ENCODE results near the gene ZNF425. TPM values are rescaled to one million over a fixed set of nuclear protein-coding genes. Genes with fewer than 3 reads are reported as not detected.

ZNF425 gene
- total and polyA plus RNA-seq, 9 of the 15 experiments (the other 6 are each of a cell fraction or from before 2014, with no cell fraction given), result 0.03 to 0.89 (median 0.54) TPM

GRCh38 chr7:149147072-149147751 lies 21.1 kb upstream of the ZNF425 start, which contains the start of gene ZNF398 (continued):
- TF ChIP-seq KAT2B (IDR thresholded peaks at IDR 0.05; ENCODE audit: low read depth, low read length) (peak; percentile 80), HCFC1 (IDR thresholded peaks at IDR 0.05; ENCODE audit: low read depth, low read length) (peak; percentile 74), YBX1 (IDR thresholded peaks at IDR 0.05) (no peak), ZNF584 (CRISPR knock-in tag; IDR thresholded peaks at IDR 0.05; ENCODE audit: low read depth) (no peak), KLF10 (CRISPR knock-in tag; IDR thresholded peaks at IDR 0.05) (no peak), SRSF3 (IDR thresholded peaks at IDR 0.05; ENCODE audit: insufficient read depth, low read length) (0 out of 2 replicates have a peak, but pooled peaks have one; percentile 26), MAFG (tag; conservative IDR thresholded peaks at IDR 0.05) (no peak), ZNF311 (CRISPR knock-in tag; IDR thresholded peaks at IDR 0.05) (no peak), ZNF140 (CRISPR knock-in tag; IDR thresholded peaks at IDR 0.05) (no peak), ZNF445 (CRISPR knock-in tag; IDR thresholded peaks at IDR 0.05; ENCODE audit: low read depth) (no peak), RFX7 (CRISPR knock-in tag; IDR thresholded peaks at IDR 0.05) (no peak), U2AF2 (optimal IDR thresholded peaks at IDR 0.05; ENCODE audit: low read depth, low read length) (no peak), CBFB (CRISPR knock-in tag; IDR thresholded peaks at IDR 0.05) (no peak), GABPB1 (CRISPR knock-in tag; IDR thresholded peaks at IDR 0.05) (peak; percentile 76), SNIP1 (IDR thresholded peaks at IDR 0.05; ENCODE audit: low read depth) (no peak), PML (IDR thresholded peaks at IDR 0.05; ENCODE audit: low read length) (peak; percentile 51), WHSC1 (IDR thresholded peaks at IDR 0.05; ENCODE audit: low read length) (no peak), CGGBP1 (CRISPR knock-in tag; IDR thresholded peaks at IDR 0.05) (no peak), RCOR1 (IDR thresholded peaks at IDR 0.05; ENCODE audit: borderline replicate concordance in 1 of 2, low read depth in 2 of 2, low read length in 2 of 2) (peak in 1 of 2 experiments; percentile 72; a peak in 1 of 4 replicates), SMARCA5 (IDR thresholded peaks at IDR 0.05) (0 out of 2 replicates have a peak, but pooled peaks have one; percentile 18), PTBP1 (IDR thresholded peaks at IDR 0.05; ENCODE audit: low read depth, low read length) (no peak)
- TF ChIP-seq, protein P1, sequence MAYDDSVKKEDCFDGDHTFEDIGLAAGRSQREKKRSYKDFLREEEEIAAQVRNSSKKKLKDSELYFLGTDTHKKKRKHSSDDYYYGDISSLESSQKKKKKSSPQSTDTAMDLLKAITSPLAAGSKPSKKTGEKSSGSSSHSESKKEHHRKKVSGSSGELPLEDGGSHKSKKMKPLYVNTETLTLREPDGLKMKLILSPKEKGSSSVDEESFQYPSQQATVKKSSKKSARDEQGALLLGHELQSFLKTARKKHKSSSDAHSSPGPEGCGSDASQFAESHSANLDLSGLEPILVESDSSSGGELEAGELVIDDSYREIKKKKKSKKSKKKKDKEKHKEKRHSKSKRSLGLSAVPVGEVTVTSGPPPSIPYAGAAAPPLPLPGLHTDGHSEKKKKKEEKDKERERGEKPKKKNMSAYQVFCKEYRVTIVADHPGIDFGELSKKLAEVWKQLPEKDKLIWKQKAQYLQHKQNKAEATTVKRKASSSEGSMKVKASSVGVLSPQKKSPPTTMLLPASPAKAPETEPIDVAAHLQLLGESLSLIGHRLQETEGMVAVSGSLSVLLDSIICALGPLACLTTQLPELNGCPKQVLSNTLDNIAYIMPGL (CRISPR knock-in tag; IDR thresholded peaks at IDR 0.05), result peak; percentile 98; the same call in 1 of the 2 replicates
- TF ChIP-seq, protein P2, sequence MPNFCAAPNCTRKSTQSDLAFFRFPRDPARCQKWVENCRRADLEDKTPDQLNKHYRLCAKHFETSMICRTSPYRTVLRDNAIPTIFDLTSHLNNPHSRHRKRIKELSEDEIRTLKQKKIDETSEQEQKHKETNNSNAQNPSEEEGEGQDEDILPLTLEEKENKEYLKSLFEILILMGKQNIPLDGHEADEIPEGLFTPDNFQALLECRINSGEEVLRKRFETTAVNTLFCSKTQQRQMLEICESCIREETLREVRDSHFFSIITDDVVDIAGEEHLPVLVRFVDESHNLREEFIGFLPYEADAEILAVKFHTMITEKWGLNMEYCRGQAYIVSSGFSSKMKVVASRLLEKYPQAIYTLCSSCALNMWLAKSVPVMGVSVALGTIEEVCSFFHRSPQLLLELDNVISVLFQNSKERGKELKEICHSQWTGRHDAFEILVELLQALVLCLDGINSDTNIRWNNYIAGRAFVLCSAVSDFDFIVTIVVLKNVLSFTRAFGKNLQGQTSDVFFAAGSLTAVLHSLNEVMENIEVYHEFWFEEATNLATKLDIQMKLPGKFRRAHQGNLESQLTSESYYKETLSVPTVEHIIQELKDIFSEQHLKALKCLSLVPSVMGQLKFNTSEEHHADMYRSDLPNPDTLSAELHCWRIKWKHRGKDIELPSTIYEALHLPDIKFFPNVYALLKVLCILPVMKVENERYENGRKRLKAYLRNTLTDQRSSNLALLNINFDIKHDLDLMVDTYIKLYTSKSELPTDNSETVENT (CRISPR knock-in tag; IDR thresholded peaks at IDR 0.05), result peak; percentile 99
- TF ChIP-seq, protein P3, sequence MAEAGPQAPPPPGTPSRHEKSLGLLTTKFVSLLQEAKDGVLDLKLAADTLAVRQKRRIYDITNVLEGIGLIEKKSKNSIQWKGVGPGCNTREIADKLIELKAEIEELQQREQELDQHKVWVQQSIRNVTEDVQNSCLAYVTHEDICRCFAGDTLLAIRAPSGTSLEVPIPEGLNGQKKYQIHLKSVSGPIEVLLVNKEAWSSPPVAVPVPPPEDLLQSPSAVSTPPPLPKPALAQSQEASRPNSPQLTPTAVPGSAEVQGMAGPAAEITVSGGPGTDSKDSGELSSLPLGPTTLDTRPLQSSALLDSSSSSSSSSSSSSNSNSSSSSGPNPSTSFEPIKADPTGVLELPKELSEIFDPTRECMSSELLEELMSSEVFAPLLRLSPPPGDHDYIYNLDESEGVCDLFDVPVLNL (CRISPR knock-in tag; IDR thresholded peaks at IDR 0.05; ENCODE audit: low read depth), result no peak

Data from K562 (cell line).